Ectodermal cell (in vitro differentiated cells): Measurements from ENCODE around the gene MOK.

Experiments
- H3K27ac ChIP-seq: 2 replicates; pipeline ENCODE4 v1.7.0; 2013; ENCODE audit warnings: mild to moderate bottlenecking, low read depth, low read length; ENCODE audit not compliant: insufficient read depth, poor library complexity, severe bottlenecking
- H3K27me3 ChIP-seq: 2 replicates; pipeline ENCODE4 v1.7.0; 2013; ENCODE audit warnings: mild to moderate bottlenecking, low read length; ENCODE audit not compliant: insufficient read depth, control insufficient read depth, poor library complexity, severe bottlenecking
- H3K36me3 ChIP-seq: one replicate; pipeline ENCODE4 v1.7.0; 2013; ENCODE audit warnings: low read length; ENCODE audit not compliant: control insufficient read depth, insufficient read depth
- H3K4me1 ChIP-seq: one replicate; pipeline ENCODE4 v1.7.0; 2013; ENCODE audit warnings: low read length; ENCODE audit not compliant: control insufficient read depth, insufficient read depth
- H3K4me3 ChIP-seq: 2 replicates; pipeline ENCODE4 v1.7.0; 2013; ENCODE audit warnings: low read depth, low read length, control low read depth; ENCODE audit not compliant: insufficient read depth
- H3K9me3 ChIP-seq: 2 replicates; pipeline ENCODE4 v1.7.0; 2013; ENCODE audit warnings: mild to moderate bottlenecking, low read length, moderate library complexity; ENCODE audit not compliant: control insufficient read depth
- WGBS, 2 experiments: methylation state at CpG; one replicate each; pipeline ENCODE4 v1.1.7; 2013; ENCODE audit warnings: missing lambda C conversion rate in 2 of 2; 5-methylcytosine and 5-hydroxymethylcytosine counted together

The MOK gene

GRCh38 chr14:102183886-102184285 lies 121.1 kb downstream of the MOK start:
- WGBS, 2 experiments, result 96 to 98% methylated on average over 3 of the region's 3 CpGs
- no peak overlapping the region for H3K27ac ChIP-seq
- no peak overlapping the region for H3K4me3 ChIP-seq
- H3K9me3 ChIP-seq, result no peaks in the 10 kb centered on the region
- H3K27me3 ChIP-seq, result no peaks in the 10 kb centered on the region
- peaks cover 5% of the 10 kb centered on the region for H3K4me1 ChIP-seq
- no peaks in the 10 kb centered on the region for H3K36me3 ChIP-seq

- Histone ChIP-seq H3K9me3 (no peaks in the 10 kb centered on the region), H3K27me3 (no peaks in the 10 kb centered on the region), H3K36me3 (no peaks in the 10 kb centered on the region), H3K4me1 (peaks cover 5% of the 10 kb centered on the region), H3K4me3 (no peak overlapping the region), H3K27ac (no peak overlapping the region)
- 93 to 94% methylated on average over 9 of the region's 9 CpGs for WGBS, 2 experiments
Observed at GRCh38 chr14:102182936-102183619, 121.9 kb downstream of the MOK start.

- no peaks in the 10 kb centered on the region for H3K9me3 ChIP-seq
- no peak overlapping the region for H3K27ac ChIP-seq
- no peak overlapping the region for H3K4me3 ChIP-seq
- no peaks in the 10 kb centered on the region for H3K36me3 ChIP-seq
- H3K27me3 ChIP-seq, result no peaks in the 10 kb centered on the region
- H3K4me1 ChIP-seq, result peaks cover 5% of the 10 kb centered on the region
Observed at GRCh38 chr14:102182190-102182589, 122.8 kb downstream of the MOK start.

GRCh38 chr14:102181187-102181586 lies 123.8 kb downstream of the MOK start:
- Histone ChIP-seq H3K27me3 (no peaks in the 10 kb centered on the region), H3K36me3 (no peaks in the 10 kb centered on the region), H3K4me3 (no peak overlapping the region), H3K27ac (no peak overlapping the region), H3K9me3 (no peaks in the 10 kb centered on the region), H3K4me1 (peaks cover 5% of the 10 kb centered on the region)
- WGBS, 2 experiments, result 90 to 96% methylated on average over 1 of the region's 1 CpG

- Histone ChIP-seq H3K27ac (no peak overlapping the region), H3K9me3 (no peaks in the 10 kb centered on the region), H3K27me3 (no peaks in the 10 kb centered on the region), H3K36me3 (no peaks in the 10 kb centered on the region), H3K4me1 (peaks cover 5% of the 10 kb centered on the region), H3K4me3 (no peak overlapping the region)
- 49 to 55% methylated on average over 6 to 7 of the region's 7 CpGs for WGBS, 2 experiments
Observed at GRCh38 chr14:102180248-102180998, 124.5 kb downstream of the MOK start.
